ENCODE results near the gene TMEM31. TPM values are rescaled to one million over a fixed set of nuclear protein-coding genes. Genes with fewer than 3 reads are reported as not detected.

TMEM31 gene
- total and polyA plus RNA-seq, 2 of the 8 experiments (the other 6 are each of a cell fraction or from before 2014, with no cell fraction given): 0.65 TPM; not detected in 1

GRCh38 chrX:103666202-103667107 is 44.3 kb upstream of the TMEM31 start:
- H3K4me2 ChIP-seq (ENCODE audit: insufficient read depth in 1 of 2, low read depth in 2 of 2, low read length in 2 of 2): no peak overlapping the region
- POLR2A ChIA-PET (ENCODE audit: partially characterized antibody): interaction anchor here (1.1 to 2.4 kb wide), 4 partner anchors 10 to 36 kb away, joined by 3 to 7 read pairs (median 4); partner anchors contain the start of gene MORF4L2
- no peak for TF ChIP-seq KDM4A (IDR thresholded peaks at IDR 0.05; ENCODE audit: low read depth, low read length, severe bottlenecking)
- TF ChIP-seq POLR2AphosphoS5 (IDR thresholded peaks at IDR 0.05; ENCODE audit: low read depth, low read length): no peak
- TF ChIP-seq TAF7 (optimal IDR thresholded peaks at IDR 0.05; ENCODE audit: borderline replicate concordance, low read depth, low read length): no peak
- no peak for TF ChIP-seq RFX5 (IDR thresholded peaks at IDR 0.05; ENCODE audit: borderline replicate concordance, low read depth, low read length)
- TF ChIP-seq SAP30 (IDR thresholded peaks at IDR 0.05; ENCODE audit: insufficient read depth, insufficient replicate concordance, low read length): no peak
- TF ChIP-seq CEBPB (IDR thresholded peaks at IDR 0.05; ENCODE audit: low read depth, low read length): no peak
- TF ChIP-seq SUZ12 (IDR thresholded peaks at IDR 0.05; ENCODE audit: low read length): no peak
- no peak for TF ChIP-seq TCF12 (IDR thresholded peaks at IDR 0.05; ENCODE audit: low read depth, low read length)
- no peak for TF ChIP-seq MAFK (IDR thresholded peaks at IDR 0.05; ENCODE audit: low read depth, low read length)

More at GRCh38 chrX:103666202-103667107, 44.3 kb upstream of the TMEM31 start:
- Histone ChIP-seq H3K14ac (ENCODE audit: insufficient read length) (no peak overlapping the region), H3K18ac (ENCODE audit: extremely low read depth, low read length) (no peak overlapping the region), H3K36me3 (ENCODE audit: control insufficient read depth in 2 of 4, insufficient read depth in 4 of 4, low read length in 3 of 4) (no peaks in the 10 kb centered on the region), H3K56ac (replicated peaks; ENCODE audit: insufficient read length, low read depth, low read length) (no peak overlapping the region), H3K79me2 (ENCODE audit: control insufficient read depth in 1 of 2, insufficient read depth in 2 of 2, low read length in 2 of 2) (no peaks in the 10 kb centered on the region), H2AK5ac (ENCODE audit: low read depth, low read length) (no peak overlapping the region), H3K23me2 (ENCODE audit: low read depth, low read length) (no peaks in the 10 kb centered on the region), H2BK20ac (ENCODE audit: low read length) (no peak overlapping the region), H3K4ac (replicated peaks; ENCODE audit: insufficient read length, low read depth, low read length) (no peak overlapping the region), H2BK12ac (ENCODE audit: low read depth, low read length) (no peak overlapping the region), H3K4me1 (replicated peaks in 1 of 4; ENCODE audit: control insufficient read depth in 3 of 4, insufficient read depth in 4 of 4, low read length in 3 of 4) (no peaks in the 10 kb centered on the region), H3K9ac (replicated peaks in 1 of 4; ENCODE audit: extremely low read depth in 1 of 4, low read depth in 3 of 4, low read length in 3 of 4) (no peak overlapping the region), H3K9me3 (ENCODE audit: insufficient read depth in 2 of 2, low read depth in 1 of 2, low read length in 1 of 2) (no peaks in the 10 kb centered on the region), H2BK15ac (ENCODE audit: low read length) (no peak overlapping the region), H3K27me3 (replicated peaks in 1 of 4; ENCODE audit: control insufficient read depth in 3 of 4, extremely low read depth in 1 of 4, insufficient read depth in 3 of 4, low read length in 3 of 4) (no peaks in the 10 kb centered on the region), H2AFZ (ENCODE audit: low read length) (no peak overlapping the region), H4K5ac (ENCODE audit: insufficient read length, low read depth, low read length) (no peak overlapping the region), H4K91ac (replicated peaks; ENCODE audit: insufficient read length, low read length) (no peak overlapping the region), H2BK120ac (replicated peaks; ENCODE audit: low read depth, low read length) (no peak overlapping the region), H3K79me1 (ENCODE audit: low read depth, low read length) (no peaks in the 10 kb centered on the region), H3K27ac (ENCODE audit: low read depth, low read length) (no peak overlapping the region), H4K20me1 (replicated peaks in 1 of 2; ENCODE audit: control insufficient read depth in 1 of 2, insufficient read depth in 2 of 2, low read length in 2 of 2) (no peaks in the 10 kb centered on the region), H4K8ac (ENCODE audit: extremely low read depth, insufficient read depth, low read length) (no peak overlapping the region), H3K23ac (ENCODE audit: insufficient read length) (no peak overlapping the region), H2BK5ac (ENCODE audit: low read depth, low read length) (no peak overlapping the region), H3K4me3 (ENCODE audit: extremely low read depth in 1 of 4, insufficient read depth in 2 of 4, low read depth in 3 of 4, low read length in 4 of 4) (no peak overlapping the region)
- 96% methylated on average over 3 of the region's 3 CpGs; no CpG with 5 or more reads in 1 of the 2 experiments for WGBS, 2 experiments (ENCODE audit: extremely low coverage in 1 of 2, insufficient coverage in 1 of 2, insufficient read length in 1 of 2, insufficient replicate concordance in 2 of 2, low coverage in 1 of 2, low lambda C conversion rate in 2 of 2, missing lambda C conversion rate in 1 of 2)
- peak; percentile 39 for FAIRE-seq
- CTCF ChIA-PET (ENCODE audit: partially characterized antibody): interaction anchor here (1.5 kb wide), 2 partner anchors 8 to 45 kb away, joined by 3 to 6 read pairs; partner anchors contain the start of gene TMEM31
- no peak for DNase-seq (ENCODE audit: low read depth in 1 of 2, low spot score in 2 of 2)
